HUES6 (cell line): ENCODE results near the gene U2AF2.
A peak's percentile ranks its signal among the peaks of the same experiment; 100 is the strongest.

Experiments
- H3K27ac ChIP-seq: 2 replicates; pipeline ENCODE4 v1.7.0; 2013; ENCODE audit warnings: low read depth, mild to moderate bottlenecking, low read length, inconsistent platforms
- H3K27me3 ChIP-seq: 2 replicates; pipeline ENCODE4 v1.6.1; 2013; ENCODE audit warnings: low read length; ENCODE audit not compliant: control insufficient read depth, insufficient read depth
- H3K36me3 ChIP-seq: 2 replicates; pipeline ENCODE4 v1.6.1; 2013; ENCODE audit warnings: low read length; ENCODE audit not compliant: control insufficient read depth, insufficient read depth
- H3K4me1 ChIP-seq: 2 replicates; pipeline ENCODE4 v1.6.1; 2013; ENCODE audit warnings: low read length; ENCODE audit not compliant: control insufficient read depth, insufficient read depth
- H3K4me3 ChIP-seq: 2 replicates; pipeline ENCODE4 v1.5.1; 2013; ENCODE audit warnings: low read depth, low read length
- H3K9ac ChIP-seq: one replicate; pipeline ENCODE4 v1.6.1; 2013; ENCODE audit warnings: mild to moderate bottlenecking, low read length
- H3K9me3 ChIP-seq: 2 replicates; pipeline ENCODE4 v1.6.1; 2013; ENCODE audit warnings: low read depth, low read length; ENCODE audit not compliant: control insufficient read depth, insufficient read depth

Gene U2AF2

GRCh38 chr19:55679343-55680257 lies 24.8 kb downstream of the U2AF2 start:
- Histone ChIP-seq H3K9ac (no peak overlapping the region), H3K4me3 (no peak overlapping the region), H3K27ac (no peak overlapping the region), H3K36me3 (peaks cover 60% of the 10 kb centered on the region), H3K9me3 (no peaks in the 10 kb centered on the region), H3K27me3 (no peaks in the 10 kb centered on the region), H3K4me1 (peaks cover 14% of the 10 kb centered on the region; the same call in 1 of the 2 replicates)

- H3K9ac ChIP-seq: no peak overlapping the region
- peaks cover 70% of the 10 kb centered on the region for H3K36me3 ChIP-seq
- H3K27me3 ChIP-seq: no peaks in the 10 kb centered on the region
- H3K4me1 ChIP-seq: peaks cover 14% of the 10 kb centered on the region; the same call in 1 of the 2 replicates
- H3K9me3 ChIP-seq: no peaks in the 10 kb centered on the region
- no peak overlapping the region for H3K4me3 ChIP-seq
- H3K27ac ChIP-seq: no peak overlapping the region
Observed at GRCh38 chr19:55680339-55681130, 25.7 kb downstream of the U2AF2 start.

GRCh38 chr19:55681131-55682092 lies 26.6 kb downstream of the U2AF2 start:
- peaks cover 10% of the 10 kb centered on the region; the same call in 1 of the 2 replicates for H3K4me1 ChIP-seq
- H3K9me3 ChIP-seq: no peaks in the 10 kb centered on the region
- H3K4me3 ChIP-seq: no peak overlapping the region
- no peaks in the 10 kb centered on the region for H3K27me3 ChIP-seq
- no peak overlapping the region for H3K27ac ChIP-seq
- no peak overlapping the region for H3K9ac ChIP-seq
- peaks cover 77% of the 10 kb centered on the region for H3K36me3 ChIP-seq

GRCh38 chr19:55683449-55684261 lies 28.8 kb downstream of the U2AF2 start:
- no peak overlapping the region for H3K9ac ChIP-seq
- H3K9me3 ChIP-seq: no peaks in the 10 kb centered on the region
- H3K4me3 ChIP-seq: no peak overlapping the region
- peaks cover 78% of the 10 kb centered on the region for H3K36me3 ChIP-seq
- H3K27me3 ChIP-seq: no peaks in the 10 kb centered on the region
- H3K4me1 ChIP-seq: no peaks in the 10 kb centered on the region; the same call in 1 of the 2 replicates
- H3K27ac ChIP-seq: no peak overlapping the region

DNA sequence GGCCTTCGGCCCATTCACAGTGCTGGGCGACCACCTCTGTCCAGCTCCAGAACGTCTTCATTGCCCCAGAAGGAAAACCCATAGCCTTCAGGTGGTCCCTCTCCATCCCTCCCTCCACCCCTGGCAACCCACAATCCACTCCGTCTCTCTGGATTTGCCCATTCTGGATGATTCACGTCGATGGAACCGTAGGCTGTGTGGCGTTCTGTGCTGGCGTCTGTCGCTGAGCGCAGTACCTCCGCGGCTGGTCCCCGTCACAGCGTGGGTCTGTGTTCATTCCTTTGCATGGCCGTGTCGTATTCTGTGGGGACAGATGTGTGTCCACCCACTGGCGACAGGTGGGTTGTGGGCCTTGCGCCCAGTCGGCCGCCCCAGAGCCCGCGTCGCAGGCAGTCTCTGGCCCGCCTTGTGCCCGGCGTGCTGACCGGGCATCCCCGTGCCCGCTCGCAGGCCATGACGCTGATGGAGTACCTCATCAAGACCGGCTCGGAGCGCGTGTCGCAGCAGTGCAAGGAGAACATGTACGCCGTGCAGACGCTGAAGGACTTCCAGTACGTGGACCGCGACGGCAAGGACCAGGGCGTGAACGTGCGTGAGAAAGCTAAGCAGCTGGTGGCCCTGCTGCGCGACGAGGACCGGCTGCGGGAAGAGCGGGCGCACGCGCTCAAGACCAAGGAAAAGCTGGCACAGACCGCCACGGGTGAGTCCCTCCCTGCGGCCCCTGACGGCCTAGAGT lies 30.3 kb downstream of the U2AF2 start:
- Histone ChIP-seq H3K4me3 (no peak overlapping the region), H3K9me3 (no peaks in the 10 kb centered on the region), H3K27ac (no peak overlapping the region), H3K36me3 (peaks cover 78% of the 10 kb centered on the region), H3K4me1 (no peaks in the 10 kb centered on the region; the same call in 1 of the 2 replicates), H3K27me3 (no peaks in the 10 kb centered on the region), H3K9ac (no peak overlapping the region)

DNA sequence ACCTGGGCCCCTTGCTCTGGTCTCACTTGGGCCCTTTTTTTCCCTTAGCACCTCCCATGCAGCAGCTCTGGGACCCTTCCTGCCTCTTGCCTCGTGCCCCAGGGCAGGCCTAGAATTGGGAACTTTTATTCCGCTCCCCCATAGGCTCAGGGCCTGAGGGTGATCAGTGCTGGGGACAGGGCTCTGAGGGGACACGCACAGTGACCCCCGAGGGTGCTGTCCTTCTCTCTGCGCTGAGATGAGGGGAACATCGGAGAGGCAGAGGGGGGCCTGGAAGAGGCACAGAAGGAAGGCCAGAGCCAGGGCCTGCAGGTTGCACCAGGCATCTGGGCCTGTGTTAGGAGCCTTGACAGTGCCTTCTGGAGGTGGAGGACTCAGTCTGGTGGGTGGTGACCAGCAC lies 30.9 kb downstream of the U2AF2 start:
- Histone ChIP-seq H3K36me3 (peaks cover 78% of the 10 kb centered on the region), H3K9ac (no peak overlapping the region), H3K9me3 (no peaks in the 10 kb centered on the region)

DNA sequence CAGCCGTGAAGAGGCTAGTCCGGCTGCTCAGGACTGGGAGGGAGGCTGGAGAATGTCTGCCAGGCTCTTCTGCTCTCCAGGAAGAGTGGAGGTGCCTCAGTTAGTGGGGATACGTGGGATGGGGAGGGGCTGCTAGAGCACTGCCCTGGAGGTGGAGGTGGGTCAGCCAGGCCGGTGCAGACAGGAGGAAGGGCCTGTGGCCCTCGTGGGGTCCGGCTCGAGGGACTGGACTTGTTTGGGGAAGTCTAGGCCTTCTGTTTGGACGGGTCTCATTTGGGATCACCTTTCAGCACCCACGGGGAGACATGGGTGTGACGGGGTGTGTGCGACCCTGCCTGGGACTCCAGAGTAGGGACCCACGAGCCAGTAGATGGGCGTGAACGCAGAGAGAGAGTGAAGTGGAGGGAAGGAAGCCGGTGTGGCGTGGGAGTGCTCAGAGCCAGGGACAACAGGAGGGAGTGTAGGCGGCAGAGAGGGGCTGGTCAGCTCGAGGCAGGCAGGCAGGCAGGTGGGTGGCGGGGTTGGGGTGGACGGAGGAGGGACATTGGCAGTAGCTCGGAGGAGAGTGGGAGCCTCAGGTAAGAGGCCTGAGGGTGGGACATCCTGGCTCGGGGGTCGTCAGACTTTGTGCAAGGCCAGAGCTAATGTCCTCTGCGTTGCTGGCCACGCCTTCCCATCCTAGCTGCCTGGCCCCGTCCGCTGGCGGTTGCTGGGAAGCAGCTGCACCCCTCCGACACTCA lies 31.6 kb downstream of the U2AF2 start:
- Histone ChIP-seq H3K4me1 (no peaks in the 10 kb centered on the region; the same call in 1 of the 2 replicates), H3K4me3 (no peak overlapping the region), H3K36me3 (peaks cover 78% of the 10 kb centered on the region), H3K9me3 (no peaks in the 10 kb centered on the region), H3K9ac (no peak overlapping the region), H3K27ac (no peak overlapping the region), H3K27me3 (no peaks in the 10 kb centered on the region)

More for the DNA sequence above, 30.9 kb downstream of the U2AF2 start:
- no peak overlapping the region for H3K27ac ChIP-seq
- H3K27me3 ChIP-seq: no peaks in the 10 kb centered on the region
- H3K4me3 ChIP-seq: no peak overlapping the region
- no peaks in the 10 kb centered on the region; the same call in 1 of the 2 replicates for H3K4me1 ChIP-seq

DNA sequence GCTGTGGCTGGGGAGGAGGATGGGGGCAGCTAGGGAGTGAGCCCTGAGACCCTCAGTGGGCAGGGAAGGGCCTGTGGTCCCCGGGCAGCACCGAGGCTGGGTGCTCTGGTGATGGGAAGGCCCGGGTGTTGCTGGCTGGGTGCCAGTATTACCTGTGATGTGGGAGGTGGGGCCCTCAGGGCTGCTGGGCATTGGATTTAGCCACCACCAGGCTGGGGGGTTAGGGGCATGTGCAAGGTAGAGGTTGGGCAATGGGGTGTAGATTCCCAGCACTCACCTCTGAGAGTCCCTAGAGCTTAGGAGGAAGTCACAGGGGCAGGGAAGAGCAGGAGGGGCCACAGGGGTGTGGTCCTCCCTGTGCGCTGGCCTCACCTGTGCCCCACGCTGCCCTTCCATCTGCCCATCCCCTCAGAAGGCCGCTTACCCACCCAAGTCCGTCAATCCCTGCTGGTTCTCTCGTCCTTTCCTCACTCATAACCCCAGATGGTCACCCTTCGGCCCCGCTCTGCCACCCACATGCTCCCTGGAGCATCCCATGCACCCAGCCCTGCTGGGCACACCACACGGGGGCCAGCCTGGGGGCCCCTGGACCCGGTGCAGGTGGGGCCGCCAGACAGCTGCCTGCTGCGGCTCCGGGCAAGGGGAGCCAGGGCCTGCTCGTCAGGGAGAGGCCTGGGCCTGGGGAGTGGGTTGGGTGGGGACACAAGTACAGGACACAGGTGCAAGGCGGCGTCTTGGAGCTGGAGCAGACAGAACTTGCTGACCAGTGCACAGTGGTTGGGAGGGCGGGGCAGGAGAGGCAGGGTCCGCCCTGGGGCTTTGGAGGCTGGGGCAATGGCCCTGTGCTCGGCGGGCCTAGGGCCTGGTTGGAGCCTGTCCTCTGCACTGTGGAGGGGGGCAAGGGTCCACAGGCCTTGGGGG lies 32.7 kb downstream of the U2AF2 start:
- Histone ChIP-seq H3K4me3 (no peak overlapping the region), H3K27me3 (no peaks in the 10 kb centered on the region), H3K36me3 (peaks cover 74% of the 10 kb centered on the region), H3K4me1 (no peaks in the 10 kb centered on the region; the same call in 1 of the 2 replicates), H3K9me3 (no peaks in the 10 kb centered on the region), H3K27ac (no peak overlapping the region), H3K9ac (peak overlapping the region; percentile 16)
